Common myeloid progenitor, CD34-positive (primary cell): ENCODE measurements around the gene WWOX.

Source experiments
- CTCF ChIA-PET: fragments of 350-600 bp; sonication (Branson Sonifier 250); formaldehyde crosslinking; loops from one replicate; lab custom pipeline; 2021; ENCODE audit warnings: antibody characterized with exemption; lab: Charles Lee
- POLR2A ChIA-PET: fragments of 350-600 bp; sonication (Branson Sonifier 250); formaldehyde crosslinking; loops from one replicate; lab custom pipeline; 2021; ENCODE audit warnings: antibody characterized with exemption; lab: Charles Lee
- DNase-seq, 3 donors: peaks; one replicate each; pipeline versions ENCODE4 v3.0.0 to v3.0.0-alpha.2; 2013
- H3K27ac ChIP-seq, 2 experiments: 1 replicate in 1 of 2; 2 replicates in 1 of 2; pipeline ENCODE4 v1.7.0; 2013; ENCODE audit warnings: inconsistent platforms in 2 of 2, low read length in 2 of 2, mild to moderate bottlenecking in 2 of 2, low read depth in 1 of 2, moderate library complexity in 1 of 2; ENCODE audit not compliant: severe bottlenecking in 2 of 2, insufficient read depth in 1 of 2, poor library complexity in 1 of 2
- H3K27me3 ChIP-seq, 5 experiments: replicated peaks in 2 of 5; 1 replicate in 3 of 5; 2 replicates in 2 of 5; pipeline versions ENCODE4 v1.6.1 to v1.7.0; 2013; ENCODE audit warnings: low read length in 4 of 5, mild to moderate bottlenecking in 2 of 5, moderate library complexity in 2 of 5, inconsistent platforms in 1 of 5; ENCODE audit not compliant: insufficient read depth in 5 of 5, control insufficient read depth in 4 of 5
- H3K36me3 ChIP-seq, 4 experiments: 1 replicate in 2 of 4; 2 replicates in 2 of 4; pipeline versions ENCODE4 v1.6.1 to v1.7.0; 2013; ENCODE audit warnings: low read length in 3 of 4, control low read depth in 1 of 4, mild to moderate bottlenecking in 1 of 4; ENCODE audit not compliant: control insufficient read depth in 4 of 4, insufficient read depth in 4 of 4
- H3K4me1 ChIP-seq, 4 experiments: 1 replicate in 3 of 4; 2 replicates in 1 of 4; pipeline versions ENCODE4 v1.6.1 to v1.7.1; 2013; ENCODE audit warnings: low read length in 3 of 4, mild to moderate bottlenecking in 3 of 4, control low read depth in 1 of 4, inconsistent platforms in 1 of 4, moderate library complexity in 1 of 4; ENCODE audit not compliant: control insufficient read depth in 4 of 4, insufficient read depth in 4 of 4; ENCODE audit errors: control extremely low read depth in 1 of 4
- H3K4me3 ChIP-seq, 7 experiments: 1 replicate in 4 of 7; 2 replicates in 3 of 7; pipeline versions ENCODE4 v1.5.1 to v1.7.0; 2013; ENCODE audit warnings: mild to moderate bottlenecking in 7 of 7, low read length in 6 of 7, moderate library complexity in 6 of 7, inconsistent platforms in 2 of 7, low read depth in 2 of 7, control low read depth in 1 of 7; ENCODE audit not compliant: insufficient read depth in 4 of 7, control insufficient read depth in 1 of 7; ENCODE audit errors: extremely low read depth in 1 of 7
- H3K9me3 ChIP-seq, 5 experiments: 1 replicate in 4 of 5; 2 replicates in 1 of 5; pipeline versions ENCODE4 v1.6.1 to v1.7.1; 2013; ENCODE audit warnings: low read length in 4 of 5, mild to moderate bottlenecking in 2 of 5, inconsistent platforms in 1 of 5, low read depth in 1 of 5, moderate library complexity in 1 of 5; ENCODE audit not compliant: control insufficient read depth in 4 of 5, insufficient read depth in 2 of 5; ENCODE audit errors: control extremely low read depth in 1 of 5
- WGBS: methylation state at CpG from one replicate; pipeline ENCODE4 v1.1.5; 2013; ENCODE audit not compliant: insufficient coverage; 5-methylcytosine and 5-hydroxymethylcytosine counted together

WWOX gene

GRCh38 chr16:78284957-78285434 is 185.5 kb downstream of the WWOX start:
- H3K27ac ChIP-seq: no peak overlapping the region
- no peaks in the 10 kb centered on the region for H3K4me1 ChIP-seq
- H3K36me3 ChIP-seq: no peaks in the 10 kb centered on the region
- H3K27me3 ChIP-seq: no peaks in the 10 kb centered on the region
- no peaks in the 10 kb centered on the region for H3K9me3 ChIP-seq
- no peak for DNase-seq
- CTCF ChIA-PET: no interaction called here
- WGBS: 100% methylated on average over 1 of the region's 3 CpGs
- H3K4me3 ChIP-seq: no peak overlapping the region
- POLR2A ChIA-PET: interaction anchor here (0.6 kb wide), 1 partner anchor 35 kb away, joined by 3 read pairs; no protein-coding TSS in a partner anchor

- no peak for DNase-seq
- Histone ChIP-seq H3K4me1 (no peaks in the 10 kb centered on the region), H3K27me3 (no peaks in the 10 kb centered on the region), H3K27ac (no peak overlapping the region), H3K4me3 (no peak overlapping the region), H3K9me3 (no peaks in the 10 kb centered on the region), H3K36me3 (no peaks in the 10 kb centered on the region)
- ChIA-PET POLR2A (interaction anchor here (0.6 kb wide), 1 partner anchor 35 kb away, joined by 3 read pairs; no protein-coding TSS in a partner anchor), CTCF (interaction anchor here (0.8 to 0.9 kb wide), 2 partner anchors 11 to 50 kb away, joined by 3 read pairs; no protein-coding TSS in a partner anchor)
- WGBS: 85% methylated on average over 6 of the region's 6 CpGs
These were observed 186.0 kb downstream of the WWOX start for GRCh38 chr16:78285437-78285922.

GRCh38 chr16:78286065-78286464 is 186.6 kb downstream of the WWOX start:
- no peaks in the 10 kb centered on the region for H3K27me3 ChIP-seq
- no peak overlapping the region for H3K4me3 ChIP-seq
- 97% methylated on average over 3 of the region's 4 CpGs for WGBS
- DNase-seq: no peak
- no peaks in the 10 kb centered on the region for H3K9me3 ChIP-seq
- ChIA-PET POLR2A (no interaction called here), CTCF (interaction anchor here (0.8 to 0.9 kb wide), 2 partner anchors 12 to 51 kb away, joined by 3 read pairs; no protein-coding TSS in a partner anchor)
- H3K27ac ChIP-seq: no peak overlapping the region
- no peaks in the 10 kb centered on the region for H3K36me3 ChIP-seq
- no peaks in the 10 kb centered on the region for H3K4me1 ChIP-seq

- 100% methylated on average over 6 of the region's 9 CpGs for WGBS
- no peak for DNase-seq
- POLR2A ChIA-PET: no interaction called here
- Histone ChIP-seq H3K27ac (no peak overlapping the region), H3K36me3 (no peaks in the 10 kb centered on the region), H3K9me3 (no peaks in the 10 kb centered on the region), H3K4me3 (no peak overlapping the region), H3K4me1 (no peaks in the 10 kb centered on the region), H3K27me3 (no peaks in the 10 kb centered on the region)
- CTCF ChIA-PET: no interaction called here
These were observed 189.4 kb downstream of the WWOX start for GRCh38 chr16:78288888-78289287.

- no peaks in the 10 kb centered on the region for H3K27me3 ChIP-seq
- H3K9me3 ChIP-seq: no peaks in the 10 kb centered on the region
- CTCF ChIA-PET: no interaction called here
- H3K4me3 ChIP-seq: no peak overlapping the region
- no peak for DNase-seq
- POLR2A ChIA-PET: no interaction called here
- no peaks in the 10 kb centered on the region for H3K36me3 ChIP-seq
- H3K4me1 ChIP-seq: no peaks in the 10 kb centered on the region
- no CpG with 5 or more reads among the region's 3 CpGs for WGBS
- H3K27ac ChIP-seq: no peak overlapping the region
These were observed 189.9 kb downstream of the WWOX start for GRCh38 chr16:78289373-78289772.

- CTCF ChIA-PET: no interaction called here
These were observed 190.4 kb downstream of the WWOX start for GRCh38 chr16:78289844-78290277.

GRCh38 chr16:78290395-78290794 is 190.9 kb downstream of the WWOX start:
- Histone ChIP-seq H3K27ac (no peak overlapping the region), H3K4me1 (no peaks in the 10 kb centered on the region), H3K9me3 (no peaks in the 10 kb centered on the region), H3K4me3 (no peak overlapping the region), H3K36me3 (no peaks in the 10 kb centered on the region), H3K27me3 (no peaks in the 10 kb centered on the region)
- no CpG with 5 or more reads among the region's 6 CpGs for WGBS
- ChIA-PET POLR2A (no interaction called here), CTCF (no interaction called here)
- DNase-seq: no peak

More at GRCh38 chr16:78289844-78290277, 190.4 kb downstream of the WWOX start:
- Histone ChIP-seq H3K27ac (no peak overlapping the region), H3K4me3 (no peak overlapping the region), H3K9me3 (no peaks in the 10 kb centered on the region), H3K4me1 (no peaks in the 10 kb centered on the region), H3K27me3 (no peaks in the 10 kb centered on the region), H3K36me3 (no peaks in the 10 kb centered on the region)
- DNase-seq: no peak
- 80% methylated on average over 2 of the region's 7 CpGs for WGBS
- POLR2A ChIA-PET: no interaction called here
